Mesenchymal stem cell (in vitro differentiated cells and primary cell): ENCODE results near the gene USP8.
"Not testable (repeated sequence)": the region's sequence is repeated elsewhere in the genome, so short reads cannot be mapped to it uniquely, and the experiment has no call there.

Experiments
- DNase-seq: peaks from one replicate; pipeline ENCODE4 v3.0.0-alpha.2; 2013
- H2AFZ ChIP-seq: one replicate; pipeline ENCODE4 v1.6.1; 2013; ENCODE audit warnings: low read depth, mild to moderate bottlenecking, control low read depth, inconsistent platforms, low read length, moderate library complexity
- H2AK5ac ChIP-seq: 2 replicates; pipeline ENCODE4 v1.6.1; 2013; ENCODE audit warnings: low read length, moderate library complexity, mild to moderate bottlenecking, inconsistent platforms; ENCODE audit not compliant: severe bottlenecking
- H2BK120ac ChIP-seq: one replicate; pipeline ENCODE4 v1.6.1; 2013; ENCODE audit warnings: low read depth, mild to moderate bottlenecking, inconsistent platforms, low read length, moderate library complexity
- H2BK12ac ChIP-seq, 2 experiments: one replicate each; pipeline ENCODE4 v1.6.1; 2013; ENCODE audit warnings: inconsistent platforms in 2 of 2, low read length in 2 of 2, mild to moderate bottlenecking in 2 of 2, moderate library complexity in 2 of 2, control low read depth in 1 of 2
- H2BK15ac ChIP-seq: one replicate; pipeline ENCODE4 v1.6.1; 2013; ENCODE audit warnings: mild to moderate bottlenecking, low read depth, inconsistent platforms; ENCODE audit not compliant: poor library complexity, severe bottlenecking
- H2BK5ac ChIP-seq: 2 replicates; pipeline ENCODE4 v1.6.1; 2013; ENCODE audit warnings: low read depth, mild to moderate bottlenecking, low read length, control low read depth, inconsistent platforms; ENCODE audit not compliant: poor library complexity, severe bottlenecking
- H3K14ac ChIP-seq, 2 experiments: one replicate each; pipeline ENCODE4 v1.6.1; 2013; ENCODE audit warnings: inconsistent platforms in 2 of 2, low read length in 2 of 2, control low read depth in 1 of 2, mild to moderate bottlenecking in 1 of 2, moderate library complexity in 1 of 2
- H3K18ac ChIP-seq, 2 experiments: one replicate each; pipeline ENCODE4 v1.6.1; 2013; ENCODE audit warnings: inconsistent platforms in 2 of 2, low read length in 2 of 2, control low read depth in 1 of 2, low read depth in 1 of 2, mild to moderate bottlenecking in 1 of 2
- H3K23ac ChIP-seq, 2 experiments: one replicate each; pipeline ENCODE4 v1.6.1; 2013; ENCODE audit warnings: inconsistent platforms in 2 of 2, low read length in 2 of 2, mild to moderate bottlenecking in 2 of 2, moderate library complexity in 2 of 2, control low read depth in 1 of 2
- H3K27ac ChIP-seq: 2 replicates; pipeline ENCODE4 v1.5.1; 2013; ENCODE audit warnings: mild to moderate bottlenecking, moderate library complexity, low read length, control low read depth, inconsistent platforms; ENCODE audit not compliant: poor library complexity, severe bottlenecking
- H3K27me3 ChIP-seq, 2 experiments: 2 replicates each; pipeline versions ENCODE4 v1.6.1 to v1.7.0; 2013; ENCODE audit warnings: low read length in 2 of 2, mild to moderate bottlenecking in 2 of 2, moderate library complexity in 2 of 2, control low read depth in 1 of 2, inconsistent platforms in 1 of 2; ENCODE audit not compliant: control insufficient read depth in 1 of 2, insufficient read depth in 1 of 2
- H3K36me3 ChIP-seq, 2 experiments: 2 replicates each; pipeline versions ENCODE4 v1.6.1 to v1.7.0; 2013; ENCODE audit warnings: low read length in 2 of 2, control low read depth in 1 of 2, inconsistent platforms in 1 of 2, low read depth in 1 of 2, mild to moderate bottlenecking in 1 of 2; ENCODE audit not compliant: insufficient read depth in 2 of 2, control insufficient read depth in 1 of 2
- H3K4ac ChIP-seq, 2 experiments: one replicate each; pipeline ENCODE4 v1.6.1; 2013; ENCODE audit warnings: inconsistent platforms in 2 of 2, low read length in 2 of 2, mild to moderate bottlenecking in 2 of 2, moderate library complexity in 2 of 2, control low read depth in 1 of 2, low read depth in 1 of 2
- H3K4me1 ChIP-seq: 2 replicates; pipeline ENCODE4 v1.6.1; 2013; ENCODE audit warnings: low read depth, low read length, control low read depth; ENCODE audit not compliant: control insufficient read depth, insufficient read depth
- H3K4me2 ChIP-seq: 2 replicates; pipeline ENCODE4 v1.6.1; 2013; ENCODE audit warnings: low read length, mild to moderate bottlenecking, inconsistent platforms; ENCODE audit not compliant: poor library complexity, severe bottlenecking
- H3K4me3 ChIP-seq, 2 experiments: 2 replicates each; pipeline versions ENCODE4 v1.5.1 to v1.7.0; 2013; ENCODE audit warnings: low read length in 2 of 2, mild to moderate bottlenecking in 2 of 2, control low read depth in 1 of 2, low read depth in 1 of 2; ENCODE audit not compliant: insufficient read depth in 1 of 2
- H3K79me1 ChIP-seq: replicated peaks from 2 replicates; pipeline ENCODE4 v1.6.1; 2013; ENCODE audit warnings: mild to moderate bottlenecking, control low read depth, low read length, inconsistent platforms; ENCODE audit not compliant: poor library complexity, severe bottlenecking
- H3K9ac ChIP-seq: 2 replicates; pipeline ENCODE4 v1.7.0; 2013; ENCODE audit warnings: mild to moderate bottlenecking, low read length, moderate library complexity
- H3K9me3 ChIP-seq: 2 replicates; pipeline ENCODE4 v1.7.0; 2013; ENCODE audit warnings: mild to moderate bottlenecking, low read length; ENCODE audit not compliant: control insufficient read depth
- H4K8ac ChIP-seq: one replicate; pipeline ENCODE4 v1.6.1; 2013; ENCODE audit warnings: inconsistent platforms, mild to moderate bottlenecking, low read length, moderate library complexity
- H4K91ac ChIP-seq: one replicate; pipeline ENCODE4 v1.6.1; 2013; ENCODE audit warnings: mild to moderate bottlenecking, low read length, inconsistent platforms
- WGBS: methylation state at CpG from one replicate; pipeline ENCODE4 v1.1.7; 2013; ENCODE audit warnings: mixed read lengths; 5-methylcytosine and 5-hydroxymethylcytosine counted together

The USP8 gene

GRCh38 chr15:50391561-50391960 is 32.6 kb upstream of the USP8 start:
- H2BK120ac ChIP-seq, H2BK15ac ChIP-seq, H3K27me3 ChIP-seq, H3K23ac ChIP-seq, H3K4ac ChIP-seq, H3K36me3 ChIP-seq, H3K27ac ChIP-seq, DNase-seq, H2BK5ac ChIP-seq, H2AFZ ChIP-seq, H3K9me3 ChIP-seq, H3K18ac ChIP-seq, H4K8ac ChIP-seq, H3K4me3 ChIP-seq, H3K14ac ChIP-seq, H3K4me2 ChIP-seq, H2BK12ac ChIP-seq, H3K4me1 ChIP-seq, H3K79me1 ChIP-seq, H2AK5ac ChIP-seq, H4K91ac ChIP-seq: not testable (repeated sequence)
- 100% methylated on average over 4 of the region's 4 CpGs for WGBS
- H3K9ac ChIP-seq = peak overlapping the region; percentile 55

DNA sequence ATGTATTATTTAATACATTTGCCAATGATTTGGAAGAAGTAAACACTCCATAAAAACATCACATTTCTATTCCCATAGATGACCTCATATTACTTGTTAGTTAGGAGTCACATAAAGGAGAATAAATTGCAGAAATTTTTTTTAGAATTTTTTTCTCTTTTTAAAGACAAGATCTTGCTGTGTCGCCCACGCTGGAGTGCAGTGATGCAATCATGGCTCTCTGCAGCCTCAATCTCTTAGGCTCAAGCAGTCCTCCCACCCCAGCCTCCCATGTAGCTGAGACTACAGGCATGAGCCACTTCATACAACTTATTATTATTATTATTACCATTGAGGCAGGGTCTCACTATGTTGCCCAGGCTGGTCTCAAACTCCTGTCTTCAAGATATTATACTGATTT is 12.3 kb upstream of the USP8 start:
- 67% methylated on average over 2 of the region's 2 CpGs for WGBS

GRCh38 chr15:50414624-50415023 is 9.6 kb upstream of the USP8 start:
- no peak overlapping the region for H3K9ac ChIP-seq
- WGBS = 86% methylated on average over 2 of the region's 2 CpGs
- DNase-seq = no peak
- H3K4me3 ChIP-seq = no peak overlapping the region
- H2AFZ ChIP-seq = no peak overlapping the region
- no peak overlapping the region for H2BK5ac ChIP-seq
- no peak overlapping the region for H2BK15ac ChIP-seq
- H3K4me2 ChIP-seq = no peak overlapping the region
- no peak overlapping the region for H4K8ac ChIP-seq
- H3K9me3 ChIP-seq = no peaks in the 10 kb centered on the region
- H3K36me3 ChIP-seq = no peaks in the 10 kb centered on the region
- no peak overlapping the region for H2AK5ac ChIP-seq
- no peak overlapping the region for H2BK120ac ChIP-seq
- no peaks in the 10 kb centered on the region for H3K79me1 ChIP-seq
- H3K27ac ChIP-seq = no peak overlapping the region
- H3K23ac ChIP-seq = no peak overlapping the region
- H3K18ac ChIP-seq = no peak overlapping the region
- no peaks in the 10 kb centered on the region for H3K4me1 ChIP-seq
- no peak overlapping the region for H3K4ac ChIP-seq
- H3K14ac ChIP-seq = no peak overlapping the region
- H4K91ac ChIP-seq = no peak overlapping the region
- no peak overlapping the region for H2BK12ac ChIP-seq
- no peaks in the 10 kb centered on the region for H3K27me3 ChIP-seq

More for the DNA sequence above, 12.3 kb upstream of the USP8 start:
- Histone ChIP-seq H3K18ac (no peak overlapping the region), H4K91ac (no peak overlapping the region), H2BK120ac (no peak overlapping the region), H3K4me3 (no peak overlapping the region), H3K4me2 (no peak overlapping the region), H3K27ac (no peak overlapping the region), H3K14ac (no peak overlapping the region), H2BK5ac (no peak overlapping the region), H2BK15ac (no peak overlapping the region), H3K36me3 (no peaks in the 10 kb centered on the region), H3K4me1 (no peaks in the 10 kb centered on the region), H2AFZ (no peak overlapping the region), H3K79me1 (no peaks in the 10 kb centered on the region), H3K23ac (no peak overlapping the region), H3K9ac (no peak overlapping the region), H3K9me3 (no peaks in the 10 kb centered on the region), H2AK5ac (no peak overlapping the region), H3K4ac (no peak overlapping the region), H4K8ac (no peak overlapping the region), H3K27me3 (no peaks in the 10 kb centered on the region), H2BK12ac (no peak overlapping the region)
- DNase-seq = no peak

DNA sequence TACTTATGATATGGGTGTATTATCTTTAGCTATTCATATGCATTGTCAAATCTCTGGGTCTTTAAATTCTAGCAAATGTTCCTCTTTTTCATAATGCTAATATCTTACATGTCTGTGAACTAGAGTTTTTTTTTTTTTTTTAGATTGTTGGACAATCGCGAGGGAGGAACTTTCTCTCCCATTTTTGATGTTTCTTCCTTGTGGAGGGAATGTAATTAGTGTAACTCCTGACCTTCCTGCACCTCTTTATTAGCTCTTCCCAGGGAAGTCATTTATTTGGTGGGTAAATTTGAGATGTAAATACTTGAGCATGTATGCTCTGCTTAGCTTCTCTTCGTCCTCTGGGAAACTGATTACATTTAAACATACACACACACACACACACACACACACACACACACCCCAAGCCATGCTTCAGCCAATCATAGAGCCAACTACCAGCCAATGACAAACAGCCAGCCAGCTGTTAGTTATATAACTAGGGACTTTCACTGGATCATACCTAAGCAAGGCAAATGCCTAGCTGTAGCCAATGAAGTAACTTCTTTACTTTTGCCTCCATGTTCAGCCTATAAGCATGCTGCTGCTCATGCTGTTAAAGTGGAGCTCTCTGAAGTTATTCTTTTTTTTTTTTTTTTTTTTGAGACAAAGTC is 8.3 kb upstream of the USP8 start:
- Histone ChIP-seq H3K14ac (no peak overlapping the region), H2AK5ac (no peak overlapping the region)
- 69% methylated on average over 3 of the region's 3 CpGs for WGBS

More for the DNA sequence above, 8.3 kb upstream of the USP8 start:
- Histone ChIP-seq H2BK5ac (no peak overlapping the region), H3K9ac (no peak overlapping the region), H4K8ac (no peak overlapping the region), H3K4me2 (no peak overlapping the region), H3K36me3 (no peaks in the 10 kb centered on the region), H3K27ac (no peak overlapping the region), H3K9me3 (no peaks in the 10 kb centered on the region), H2BK12ac (no peak overlapping the region), H3K4ac (no peak overlapping the region), H3K23ac (no peak overlapping the region), H2BK120ac (no peak overlapping the region), H2BK15ac (no peak overlapping the region), H4K91ac (no peak overlapping the region), H3K79me1 (no peaks in the 10 kb centered on the region), H3K4me3 (no peak overlapping the region), H3K27me3 (no peaks in the 10 kb centered on the region), H3K18ac (no peak overlapping the region), H3K4me1 (no peaks in the 10 kb centered on the region), H2AFZ (no peak overlapping the region)
- DNase-seq = peak; percentile 57
